Lower leg skin (tissue), 3 donors: ENCODE results near the gene TYRO3.

ENCODE experiments used
- CTCF ChIP-seq, 3 donors: fragments of 450-650 bp; IDR thresholded peaks; one replicate each; pipeline ENCODE4 v1.5.1; 2016; ENCODE audit warnings: antibody characterized with exemption in 3 of 3, mild to moderate bottlenecking in 3 of 3, moderate library complexity in 2 of 3
- POLR2A ChIP-seq, 2 donors: fragments of 450-650 bp; IDR thresholded peaks; one replicate each; pipeline ENCODE4 v1.6.1; 2016 to 2017; ENCODE audit warnings: antibody characterized with exemption in 2 of 2, mild to moderate bottlenecking in 1 of 2, moderate library complexity in 1 of 2

DNA sequence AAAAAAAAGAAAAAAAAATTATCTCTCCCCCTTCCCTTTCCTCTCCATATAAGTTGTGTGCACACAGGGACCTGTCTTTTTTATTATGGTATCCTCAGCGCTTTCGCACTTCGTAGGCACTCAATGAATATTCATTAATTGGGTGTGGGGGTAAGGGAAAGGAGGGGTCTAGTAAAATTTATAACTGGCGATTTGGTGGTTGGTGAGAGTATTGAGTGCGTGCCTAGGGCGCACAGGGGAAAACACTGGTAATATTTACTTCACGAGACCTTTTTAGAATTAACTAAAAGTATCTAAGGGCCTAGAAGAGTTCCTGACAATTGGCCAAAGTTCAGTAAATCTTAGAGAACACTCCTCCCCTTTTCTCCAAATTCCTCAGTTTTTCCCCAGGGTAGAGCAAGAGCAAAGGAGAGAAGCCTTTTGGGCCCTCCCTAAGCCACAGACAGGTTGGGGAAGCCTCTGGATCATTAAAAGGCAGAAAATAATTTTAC is 25.7 kb downstream of the TYRO3 start:
- TF ChIP-seq CTCF (IDR thresholded peaks at IDR 0.05) (no peak), POLR2A (IDR thresholded peaks at IDR 0.05) (no peak)
